Measurements from ENCODE around the gene MUC3A.
"Not testable (repeated sequence)": the region's sequence is repeated elsewhere in the genome, so short reads cannot be mapped to it uniquely, and the experiment has no call there.

- TF ChIP-seq ZNF460 (CRISPR knock-in tag; IDR thresholded peaks at IDR 0.05; ENCODE audit: borderline replicate concordance); FOXM1 (CRISPR knock-in tag; IDR thresholded peaks at IDR 0.05); POLR2A (IDR thresholded peaks at IDR 0.05; ENCODE audit: insufficient read depth in 1 of 2, low read depth in 2 of 2, low read length in 2 of 2); GABPA (IDR thresholded peaks at IDR 0.05; ENCODE audit: low read depth, low read length); GABPA (CRISPR knock-in tag; IDR thresholded peaks at IDR 0.05; ENCODE audit: low read depth); SIX1 (CRISPR knock-in tag; IDR thresholded peaks at IDR 0.05; ENCODE audit: borderline replicate concordance); ZZZ3 (CRISPR knock-in tag; IDR thresholded peaks at IDR 0.05; ENCODE audit: borderline replicate concordance); TAF1 (CRISPR knock-in tag; IDR thresholded peaks at IDR 0.05); ZNF629 (CRISPR knock-in tag; conservative IDR thresholded peaks at IDR 0.05); HNRNPUL1 (IDR thresholded peaks at IDR 0.05; ENCODE audit: low read depth, low read length); MATR3 (CRISPR knock-in tag; IDR thresholded peaks at IDR 0.05): not testable (repeated sequence)
Observed at GRCh38 chr7:100985033-100985797, 35.9 kb downstream of the MUC3A start.

All from HepG2 (cell line).